ENCODE data around the gene NAALADL2. TPM values are rescaled to one million over a fixed set of nuclear protein-coding genes. Genes with fewer than 3 reads are reported as not detected.
A peak's percentile ranks its signal among the peaks of the same experiment; 100 is the strongest.
"Not testable (repeated sequence)": the region's sequence is repeated elsewhere in the genome, so short reads cannot be mapped to it uniquely, and the experiment has no call there.

The NAALADL2 gene
- total RNA-seq, 1 donor from 2014 or later, result 5.9 TPM

- intact Hi-C loops (cut with DNase I), result no loop called here
- TF ChIP-seq CTCF (IDR thresholded peaks at IDR 0.05), result no peak
- no peak for DNase-seq (ENCODE audit: low spot score in 2 of 2)
These were observed 662.3 kb downstream of the NAALADL2 start for GRCh38 chr3:175521406-175521805.

GRCh38 chr3:175526191-175526590 is 667.1 kb downstream of the NAALADL2 start:
- Histone ChIP-seq H3K4me3 (peak overlapping the region; percentile 53 to 61), H3K27ac (no peak overlapping the region), H3K27me3 (no peaks in the 10 kb centered on the region), H3K9me3 (no peaks in the 10 kb centered on the region), H3K4me1 (peaks cover 0 to 3% of the 10 kb centered on the region in 2 donors), H3K36me3 (no peaks in the 10 kb centered on the region)
- no peak for TF ChIP-seq CTCF (IDR thresholded peaks at IDR 0.05)
- DNase-seq (ENCODE audit: low spot score in 2 of 2), result no peak
- intact Hi-C loops (cut with DNase I), result no loop called here

More at GRCh38 chr3:175521406-175521805, 662.3 kb downstream of the NAALADL2 start:
- Histone ChIP-seq H3K27me3 (no peaks in the 10 kb centered on the region), H3K9me3 (no peaks in the 10 kb centered on the region), H3K4me3 (no peak overlapping the region), H3K27ac (no peak overlapping the region), H3K36me3 (no peaks in the 10 kb centered on the region), H3K4me1 (peaks cover 0 to 3% of the 10 kb centered on the region in 2 donors)

GRCh38 chr3:175526609-175527280 is 667.6 kb downstream of the NAALADL2 start:
- H3K9me3 ChIP-seq, result no peaks in the 10 kb centered on the region
- no peak for DNase-seq (ENCODE audit: low spot score in 2 of 2)
- no peaks in the 10 kb centered on the region for H3K36me3 ChIP-seq
- no peaks in the 10 kb centered on the region for H3K27me3 ChIP-seq
- H3K4me1 ChIP-seq, result peaks cover 0 to 3% of the 10 kb centered on the region in 2 donors
- H3K4me3 ChIP-seq, result peak overlapping the region; percentile 53 to 61
- no peak for TF ChIP-seq CTCF (IDR thresholded peaks at IDR 0.05)
- H3K27ac ChIP-seq, result no peak overlapping the region
- intact Hi-C loops (cut with DNase I), result no loop called here

- H3K27me3 ChIP-seq; H3K9me3 ChIP-seq; H3K27ac ChIP-seq; H3K36me3 ChIP-seq; intact Hi-C loops (cut with DNase I); DNase-seq (ENCODE audit: low spot score in 2 of 2); H3K4me3 ChIP-seq; H3K4me1 ChIP-seq: not testable (repeated sequence)
These were observed 669.6 kb downstream of the NAALADL2 start for GRCh38 chr3:175528693-175529092.

- TF ChIP-seq CTCF (IDR thresholded peaks at IDR 0.05), result no peak
- no peak for DNase-seq (ENCODE audit: low spot score in 2 of 2)
- Histone ChIP-seq H3K36me3 (no peaks in the 10 kb centered on the region), H3K9me3 (no peaks in the 10 kb centered on the region), H3K4me3 (no peak overlapping the region), H3K27me3 (no peaks in the 10 kb centered on the region), H3K4me1 (no peaks in the 10 kb centered on the region), H3K27ac (no peak overlapping the region)
- intact Hi-C loops (cut with DNase I), result no loop called here
These were observed 676.2 kb downstream of the NAALADL2 start for GRCh38 chr3:175535351-175535750.

- TF ChIP-seq CTCF (IDR thresholded peaks at IDR 0.05), result no peak
- no peak overlapping the region for H3K27ac ChIP-seq
- H3K9me3 ChIP-seq, result no peaks in the 10 kb centered on the region
- H3K4me3 ChIP-seq, result no peak overlapping the region
- H3K4me1 ChIP-seq, result no peaks in the 10 kb centered on the region
- H3K27me3 ChIP-seq, result no peaks in the 10 kb centered on the region
- no peaks in the 10 kb centered on the region for H3K36me3 ChIP-seq
- DNase-seq (ENCODE audit: low spot score in 2 of 2), result no peak
- intact Hi-C loops (cut with DNase I), result no loop called here
These were observed 687.0 kb downstream of the NAALADL2 start for GRCh38 chr3:175546115-175546514.
